Sigmoid colon (tissue), 7 donors: ENCODE data around the gene CPNE9. TPM values are rescaled to one million over a fixed set of nuclear protein-coding genes. Genes with fewer than 3 reads are reported as not detected.

Experiments used
- DNase-seq: peaks from one replicate; pipeline ENCODE4 v3.0.0-alpha.2; 2019
- H3K27ac ChIP-seq, 4 donors: fragments of 200-600 bp; sonication (generic); one replicate each; pipeline ENCODE4 v1.5.1; 2016 to 2019; ENCODE audit warnings: mild to moderate bottlenecking in 1 of 4
- H3K27me3 ChIP-seq, 3 donors: fragments of 200-600 bp; sonication (generic); one replicate each; pipeline ENCODE4 v1.5.1; 2019; ENCODE audit warnings: mild to moderate bottlenecking in 1 of 3
- H3K36me3 ChIP-seq, 4 donors: fragments of 200-600 bp; sonication (generic); one replicate each; pipeline ENCODE4 v1.5.1; 2016 to 2019
- H3K4me1 ChIP-seq, 4 donors: fragments of 200-600 bp; sonication (generic); one replicate each; pipeline ENCODE4 v1.5.1; 2017 to 2019
- H3K4me3 ChIP-seq, 4 donors: fragments of 200-600 bp; sonication (generic); one replicate each; pipeline ENCODE4 v1.5.1; 2017 to 2019; ENCODE audit warnings: mild to moderate bottlenecking in 2 of 4, moderate library complexity in 1 of 4
- H3K9me3 ChIP-seq, 4 donors: fragments of 200-600 bp in 3 of 4; sonication (generic) in 3 of 4; one replicate each; pipeline versions ENCODE4 v1.5.1 to v1.6.1; 2013 to 2019
- EP300 ChIP-seq, 4 donors: sonication (generic); formaldehyde crosslinking; IDR thresholded peaks; one replicate each; pipeline ENCODE4 v1.6.1; 2017; ENCODE audit warnings: antibody characterized with exemption in 4 of 4
- POLR2A ChIP-seq, 2 donors: fragments of 450-650 bp; IDR thresholded peaks; one replicate each; pipeline ENCODE4 v1.6.1; 2016; ENCODE audit warnings: antibody characterized with exemption in 2 of 2, mild to moderate bottlenecking in 2 of 2, moderate library complexity in 2 of 2
- POLR2AphosphoS5 ChIP-seq, 4 donors: sonication (generic); formaldehyde crosslinking; IDR thresholded peaks; one replicate each; pipeline ENCODE4 v1.6.1; 2017; ENCODE audit warnings: antibody characterized with exemption in 4 of 4
- WGBS, 2 donors: extraction: QIAGEN DNeasy Blood & Tissue Kit; methylation state at CpG; one replicate each; pipeline ENCODE4 v1.1.7; 2013; 5-methylcytosine and 5-hydroxymethylcytosine counted together
- intact Hi-C: fragments of 100-400 bp; cut with DNase I; formaldehyde crosslinking; loops from one replicate; pipeline ENCODE4 v1.15.1; 2023
- polyA plus RNA-seq, 3 donors: library from polyadenylated mRNA; stranded (reverse); fragments of 200-250 nt; gene quantifications; one replicate each; pipeline ENCODE4 v1.2.3, GENCODE V29; 2013
- total RNA-seq, 4 donors: library from RNA; depleted of rRNA; stranded (reverse); fragments of >200 nt; gene quantifications; one replicate each; pipeline ENCODE4 v1.1.0, GENCODE V29; 2016
- TF ChIP-seq, protein P1 (sequence below), 4 experiments: fragments of 450-650 bp in 3 of 4; fragments of 200-600 bp in 1 of 4; IDR thresholded peaks; one replicate each; pipeline ENCODE4 v1.5.1; 2016 to 2019; ENCODE audit warnings: antibody characterized with exemption in 4 of 4, mild to moderate bottlenecking in 3 of 4, moderate library complexity in 2 of 4
- donor health status: healthy with polysubstance abuse.
- donor health status: Bipolar disorder and iron deficiency.
- donor health status: healthy.

The CPNE9 gene
- total and polyA plus RNA-seq, 7 donors = 0.14 to 0.22 TPM; not detected in 5

GRCh38 chr3:9698293-9698692, 5.3 kb upstream of the CPNE9 start:
- H3K4me3 ChIP-seq = no peak overlapping the region
- no peak for DNase-seq
- peaks cover 0 to under 1% (median 0%) of the 10 kb centered on the region in 4 donors for H3K4me1 ChIP-seq
- WGBS, 2 donors = 97 to 98% methylated on average over 3 of the region's 3 CpGs
- peaks cover 15 to 91% (median 29%) of the 10 kb centered on the region in 4 donors for H3K36me3 ChIP-seq
- no peaks in the 10 kb centered on the region for H3K9me3 ChIP-seq
- H3K27ac ChIP-seq = no peak overlapping the region
- H3K27me3 ChIP-seq = peaks cover 0 to 6% (median 1%) of the 10 kb centered on the region in 3 donors
- intact Hi-C loops = no loop called here
- no peak for TF ChIP-seq POLR2AphosphoS5 (IDR thresholded peaks at IDR 0.05)
- TF ChIP-seq, protein P1, sequence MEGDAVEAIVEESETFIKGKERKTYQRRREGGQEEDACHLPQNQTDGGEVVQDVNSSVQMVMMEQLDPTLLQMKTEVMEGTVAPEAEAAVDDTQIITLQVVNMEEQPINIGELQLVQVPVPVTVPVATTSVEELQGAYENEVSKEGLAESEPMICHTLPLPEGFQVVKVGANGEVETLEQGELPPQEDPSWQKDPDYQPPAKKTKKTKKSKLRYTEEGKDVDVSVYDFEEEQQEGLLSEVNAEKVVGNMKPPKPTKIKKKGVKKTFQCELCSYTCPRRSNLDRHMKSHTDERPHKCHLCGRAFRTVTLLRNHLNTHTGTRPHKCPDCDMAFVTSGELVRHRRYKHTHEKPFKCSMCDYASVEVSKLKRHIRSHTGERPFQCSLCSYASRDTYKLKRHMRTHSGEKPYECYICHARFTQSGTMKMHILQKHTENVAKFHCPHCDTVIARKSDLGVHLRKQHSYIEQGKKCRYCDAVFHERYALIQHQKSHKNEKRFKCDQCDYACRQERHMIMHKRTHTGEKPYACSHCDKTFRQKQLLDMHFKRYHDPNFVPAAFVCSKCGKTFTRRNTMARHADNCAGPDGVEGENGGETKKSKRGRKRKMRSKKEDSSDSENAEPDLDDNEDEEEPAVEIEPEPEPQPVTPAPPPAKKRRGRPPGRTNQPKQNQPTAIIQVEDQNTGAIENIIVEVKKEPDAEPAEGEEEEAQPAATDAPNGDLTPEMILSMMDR (IDR thresholded peaks at IDR 0.05) = no peak
- no peak for TF ChIP-seq EP300 (IDR thresholded peaks at IDR 0.05)
- no peak for TF ChIP-seq POLR2A (IDR thresholded peaks at IDR 0.05)

DNA sequence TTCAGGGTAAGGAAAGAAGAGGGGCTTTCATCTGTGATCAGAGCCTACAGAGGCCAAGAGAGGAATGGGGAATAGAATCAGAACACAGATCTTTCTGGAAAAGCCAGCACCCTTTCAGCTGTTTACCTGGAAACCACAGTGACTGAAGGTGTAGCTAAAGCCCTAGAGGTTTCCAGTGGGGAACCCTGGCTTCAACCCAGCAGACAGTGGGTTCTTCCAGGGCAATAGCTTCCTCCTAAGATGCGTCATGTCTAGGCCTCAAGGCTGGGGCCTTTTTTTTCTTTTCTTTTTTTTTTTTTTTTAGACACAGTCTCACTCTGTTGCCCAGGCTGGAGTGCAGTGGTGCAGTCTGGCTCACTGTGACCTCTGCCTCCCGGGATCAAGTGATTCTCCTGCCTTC, 3.1 kb upstream of the CPNE9 start:
- Histone ChIP-seq H3K27me3 (peaks cover 15 to 28% (median 17%) of the 10 kb centered on the region in 3 donors), H3K4me1 (peaks cover 0 to 18% (median 16%) of the 10 kb centered on the region in 4 donors), H3K27ac (no peak overlapping the region), H3K9me3 (no peaks in the 10 kb centered on the region), H3K4me3 (no peak overlapping the region), H3K36me3 (peaks cover 11 to 69% (median 27%) of the 10 kb centered on the region in 4 donors)
- no peak for DNase-seq
- intact Hi-C loops = no loop called here
- 90 to 92% methylated on average over 2 of the region's 2 CpGs for WGBS, 2 donors
- TF ChIP-seq POLR2A (IDR thresholded peaks at IDR 0.05) = no peak
- TF ChIP-seq, protein P1 (IDR thresholded peaks at IDR 0.05) = no peak
- no peak for TF ChIP-seq EP300 (IDR thresholded peaks at IDR 0.05)
- TF ChIP-seq POLR2AphosphoS5 (IDR thresholded peaks at IDR 0.05) = no peak

DNA sequence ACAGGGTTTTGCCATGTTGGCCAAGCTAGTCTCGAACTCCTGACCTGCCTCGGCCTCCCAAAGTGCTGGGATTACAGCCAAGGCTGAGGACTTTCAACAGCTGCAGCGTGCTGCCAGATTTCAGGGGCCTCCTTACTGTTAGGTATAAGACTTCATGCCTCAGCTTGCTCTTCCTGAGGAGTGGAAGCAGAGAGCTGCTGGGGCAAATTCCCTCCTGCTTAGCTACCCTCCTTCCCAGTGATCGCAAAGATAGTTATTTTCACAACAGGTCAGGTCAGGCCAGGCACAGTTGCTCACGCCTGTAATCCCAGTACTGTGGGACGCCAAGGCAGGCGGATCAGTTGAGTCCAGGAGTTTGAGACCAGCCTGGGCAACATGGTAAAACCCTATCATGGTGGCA, 2.6 kb upstream of the CPNE9 start:
- peaks cover 15 to 31% (median 17%) of the 10 kb centered on the region in 3 donors for H3K27me3 ChIP-seq
- no peaks in the 10 kb centered on the region for H3K9me3 ChIP-seq
- no peak for TF ChIP-seq POLR2A (IDR thresholded peaks at IDR 0.05)
- TF ChIP-seq EP300 (IDR thresholded peaks at IDR 0.05) = no peak
- TF ChIP-seq POLR2AphosphoS5 (IDR thresholded peaks at IDR 0.05) = no peak
- TF ChIP-seq, protein P1 (IDR thresholded peaks at IDR 0.05) = no peak
- no peak overlapping the region for H3K4me3 ChIP-seq
- intact Hi-C loops = no loop called here
- no peak for DNase-seq
- H3K4me1 ChIP-seq = peaks cover 0 to 18% (median 16%) of the 10 kb centered on the region in 4 donors
- 96 to 97% methylated on average over 7 of the region's 7 CpGs for WGBS, 2 donors
- H3K27ac ChIP-seq = no peak overlapping the region
- peaks cover 11 to 64% (median 24%) of the 10 kb centered on the region in 4 donors for H3K36me3 ChIP-seq

GRCh38 chr3:9701711-9702110, 1.9 kb upstream of the CPNE9 start:
- TF ChIP-seq POLR2A (IDR thresholded peaks at IDR 0.05) = no peak
- TF ChIP-seq, protein P1 (IDR thresholded peaks at IDR 0.05) = no peak
- no peak for TF ChIP-seq POLR2AphosphoS5 (IDR thresholded peaks at IDR 0.05)
- no peak for TF ChIP-seq EP300 (IDR thresholded peaks at IDR 0.05)
- no peak overlapping the region for H3K27ac ChIP-seq
- H3K4me3 ChIP-seq = no peak overlapping the region
- H3K36me3 ChIP-seq = peaks cover 11 to 57% (median 23%) of the 10 kb centered on the region in 4 donors
- DNase-seq = no peak
- peaks cover 0 to 18% (median 16%) of the 10 kb centered on the region in 4 donors for H3K4me1 ChIP-seq
- intact Hi-C loops = no loop called here
- H3K9me3 ChIP-seq = no peaks in the 10 kb centered on the region
- 95 to 97% methylated on average over 10 of the region's 10 CpGs for WGBS, 2 donors
- H3K27me3 ChIP-seq = peaks cover 15 to 31% (median 17%) of the 10 kb centered on the region in 3 donors

DNA sequence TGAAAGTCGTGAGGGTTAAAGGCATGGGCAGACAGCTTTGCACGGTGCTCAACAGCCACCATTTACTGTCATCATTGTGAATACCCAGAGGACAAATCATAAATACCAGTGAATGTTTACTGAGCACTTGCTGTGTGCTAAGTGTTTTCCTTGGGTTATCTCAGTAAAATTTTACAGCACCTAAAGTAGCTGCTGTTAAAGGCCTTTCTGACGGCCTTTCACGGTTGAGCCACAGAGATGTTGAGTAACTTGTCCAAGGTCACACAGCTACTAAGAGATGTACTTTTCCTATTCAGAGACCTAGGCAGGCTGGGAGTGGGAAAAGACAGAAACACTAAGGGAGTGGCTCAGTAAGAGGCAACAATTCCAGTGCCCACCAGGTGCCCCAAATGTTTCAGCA, 393 bp upstream of the CPNE9 start:
- Histone ChIP-seq H3K4me1 (peaks cover 0 to 18% (median 16%) of the 10 kb centered on the region in 4 donors), H3K4me3 (no peak overlapping the region), H3K27me3 (peaks cover 15 to 31% (median 17%) of the 10 kb centered on the region in 3 donors), H3K36me3 (peaks cover 3 to 42% (median 13%) of the 10 kb centered on the region in 4 donors), H3K9me3 (no peaks in the 10 kb centered on the region), H3K27ac (no peak overlapping the region)
- no peak for TF ChIP-seq POLR2A (IDR thresholded peaks at IDR 0.05)
- TF ChIP-seq, protein P1 (IDR thresholded peaks at IDR 0.05) = no peak
- TF ChIP-seq POLR2AphosphoS5 (IDR thresholded peaks at IDR 0.05) = no peak
- no peak for TF ChIP-seq EP300 (IDR thresholded peaks at IDR 0.05)
- no peak for DNase-seq
- intact Hi-C loops = no loop called here
- 69 to 78% methylated on average over 4 of the region's 4 CpGs for WGBS, 2 donors
